ENCODE data around the gene CNTNAP2.
"Not testable (repeated sequence)": the region's sequence is repeated elsewhere in the genome, so short reads cannot be mapped to it uniquely, and the experiment has no call there.

CNTNAP2 gene

DNA sequence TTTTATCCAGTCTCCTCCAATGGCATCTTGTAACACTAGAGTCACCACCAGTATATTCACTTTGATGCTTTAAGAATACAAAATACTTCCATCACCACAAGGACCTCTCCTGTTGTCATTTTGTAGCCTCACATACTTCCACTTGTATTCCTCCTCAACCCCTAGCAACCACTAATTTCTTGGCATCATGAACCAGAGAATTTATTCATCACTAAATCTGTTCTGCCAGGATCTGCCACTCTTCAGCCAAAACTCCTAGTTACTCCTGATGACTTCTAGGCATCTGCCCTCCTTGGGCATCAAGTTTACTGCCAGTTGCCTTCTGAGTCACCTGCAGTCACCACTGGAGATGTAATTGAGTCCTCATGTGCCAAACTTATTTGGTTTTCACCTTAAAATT, 906.8 kb downstream of the CNTNAP2 start:
- no peak for DNase-seq (ENCODE audit: low spot score)

DNA sequence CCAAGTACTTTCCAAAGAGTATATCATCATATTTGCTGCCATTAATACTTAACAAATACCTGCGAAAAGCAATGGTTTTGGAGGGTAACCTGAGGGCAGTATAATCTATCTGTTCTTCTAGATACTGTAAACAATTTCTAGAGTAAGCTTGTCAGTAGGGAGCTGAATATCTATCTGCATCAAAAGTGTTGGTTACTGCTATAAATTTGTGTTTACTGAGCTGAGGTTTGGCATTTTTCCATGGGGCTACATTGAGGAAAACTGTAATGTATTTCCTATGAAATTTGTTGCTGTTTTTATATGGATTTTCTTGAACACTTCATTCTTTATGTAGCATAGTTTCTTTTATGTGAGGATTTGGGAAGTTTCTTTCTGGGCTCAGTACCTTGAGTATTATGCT, 913.4 kb downstream of the CNTNAP2 start:
- DNase-seq (ENCODE audit: low spot score), result no peak

DNA sequence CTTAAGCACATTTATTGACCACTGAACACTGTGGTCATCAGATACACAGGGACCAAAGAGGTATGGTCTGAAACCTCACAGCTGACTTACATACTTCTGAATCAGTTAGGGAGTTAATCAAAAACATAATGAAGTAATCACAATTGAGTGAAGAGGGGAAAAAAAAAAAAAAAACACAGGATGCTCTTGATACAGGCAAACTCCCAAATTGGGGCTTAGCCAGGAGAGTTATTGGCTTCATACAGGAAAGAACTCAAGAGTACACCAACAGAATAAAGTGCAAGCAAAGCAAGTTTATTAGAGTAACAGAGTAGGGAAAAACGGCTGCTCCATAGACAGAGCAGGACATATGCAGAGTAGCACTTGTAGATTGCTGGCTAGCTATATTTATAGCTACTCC, 917.0 kb downstream of the CNTNAP2 start:
- DNase-seq (ENCODE audit: low spot score), result no peak

DNA sequence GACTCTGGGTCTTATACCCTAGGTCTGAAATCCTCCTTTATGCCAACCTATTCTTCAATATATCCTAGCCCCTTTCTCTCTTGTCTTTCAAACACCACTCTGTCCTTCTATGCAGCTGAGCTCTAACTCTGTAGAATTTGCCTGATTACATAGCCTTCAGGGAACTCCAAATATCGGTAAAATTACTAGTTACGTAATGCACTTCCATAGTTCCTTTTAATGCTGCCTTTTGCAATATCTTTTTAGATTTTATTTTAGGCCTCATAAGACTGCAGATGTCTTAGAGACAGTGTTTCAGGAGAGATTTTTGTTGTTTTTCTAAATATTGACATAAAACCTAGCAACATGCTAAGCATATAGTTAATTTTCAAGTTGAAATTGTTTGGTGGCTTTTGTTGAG, 924.8 kb downstream of the CNTNAP2 start:
- no peak for DNase-seq (ENCODE audit: low spot score)

DNA sequence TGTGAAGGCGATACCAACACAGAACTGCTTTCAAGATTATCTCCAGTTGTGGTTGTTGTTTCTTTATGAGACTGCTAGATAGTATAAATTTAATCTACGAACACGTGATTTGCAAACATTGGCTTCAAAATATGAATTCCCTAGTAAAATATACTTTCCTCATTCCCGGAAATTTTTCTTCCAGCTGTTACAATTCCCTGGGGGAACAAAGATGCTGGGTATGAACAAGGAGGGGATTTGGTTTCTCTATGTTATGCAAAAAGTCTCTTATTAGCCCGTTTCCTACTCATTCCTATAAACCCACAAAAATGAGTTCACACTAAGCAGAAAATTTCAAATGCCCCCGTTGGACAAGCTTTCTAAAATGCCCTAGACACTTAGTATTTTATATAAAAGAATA, 928.3 kb downstream of the CNTNAP2 start:
- DNase-seq (ENCODE audit: low spot score), result no peak

DNA sequence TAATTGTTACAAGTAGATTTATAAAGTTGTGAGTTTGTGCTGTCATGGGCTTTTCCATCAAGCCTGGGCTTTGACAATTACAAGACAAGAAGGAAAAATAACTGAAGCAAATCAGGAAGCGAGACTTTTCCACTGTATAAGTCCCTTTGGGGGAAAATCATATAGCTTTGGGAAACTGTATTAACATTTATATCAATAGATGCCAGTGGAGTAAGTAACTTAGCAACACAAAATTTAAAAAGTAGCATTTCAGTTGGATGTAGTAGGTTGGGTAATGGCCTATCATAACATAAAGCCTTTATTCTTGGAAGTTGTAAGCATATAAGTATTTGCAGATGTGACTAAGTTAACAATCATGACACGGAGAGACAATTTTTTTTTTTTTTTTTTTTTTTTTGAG, 931.1 kb downstream of the CNTNAP2 start:
- no peak for DNase-seq (ENCODE audit: low spot score)

DNA sequence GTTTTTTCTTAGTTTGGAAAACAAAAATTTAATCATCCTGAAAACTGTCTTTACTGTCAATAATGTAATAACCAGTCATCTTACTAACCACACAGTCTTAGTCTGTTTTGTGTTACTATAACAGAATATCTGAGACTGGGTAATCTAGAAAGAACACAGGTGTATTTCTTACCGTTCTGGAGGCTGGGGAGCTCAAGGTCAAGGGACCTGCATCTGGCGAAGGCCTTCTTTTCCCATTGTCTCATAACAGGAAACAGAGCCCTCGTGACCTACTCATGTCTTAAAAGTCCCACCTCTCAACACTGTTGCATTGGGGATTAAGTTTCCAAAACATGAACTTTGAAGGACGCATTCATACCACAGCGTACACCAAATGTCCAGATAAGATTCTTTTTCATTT, 932.3 kb downstream of the CNTNAP2 start:
- DNase-seq (ENCODE audit: low spot score), result no peak

DNA sequence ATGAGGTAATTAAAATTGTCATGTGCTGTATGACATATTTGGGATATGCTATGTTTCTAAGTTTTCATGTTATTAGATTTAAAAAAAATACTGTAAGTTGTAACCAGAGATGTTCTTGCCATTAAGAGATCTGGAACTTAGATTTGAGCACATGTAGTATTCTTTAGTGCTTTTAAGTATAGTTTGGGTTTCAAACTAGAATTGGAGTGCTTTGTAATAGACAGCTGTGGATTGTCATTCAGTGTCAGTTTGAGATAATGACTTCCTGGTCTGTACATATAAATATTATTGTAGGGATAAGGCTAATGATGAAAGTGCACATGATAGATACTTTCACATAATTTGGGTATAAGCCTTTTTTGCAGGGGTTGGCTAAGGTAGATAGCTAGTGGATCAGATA, 936.2 kb downstream of the CNTNAP2 start:
- no peak for DNase-seq (ENCODE audit: low spot score)

DNA sequence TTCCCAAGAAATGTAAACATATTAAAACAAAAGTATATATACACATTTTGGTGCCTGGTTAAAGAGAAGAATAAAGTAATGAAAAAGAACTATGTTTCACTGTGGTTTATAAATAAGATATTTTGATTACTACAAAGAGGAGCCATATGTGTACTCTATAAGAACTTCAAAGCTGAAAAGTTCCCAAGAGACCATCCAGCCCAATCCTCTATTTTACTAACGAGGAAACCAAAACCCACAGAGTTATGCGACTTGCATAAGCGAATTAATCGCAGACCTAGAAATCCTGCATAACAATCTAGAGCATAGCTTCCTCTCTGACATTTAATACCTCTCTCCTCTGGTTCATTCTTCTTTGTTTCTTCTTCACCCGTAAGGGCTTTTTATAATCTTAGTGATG, 937.1 kb downstream of the CNTNAP2 start:
- DNase-seq (ENCODE audit: low spot score), result no peak

DNA sequence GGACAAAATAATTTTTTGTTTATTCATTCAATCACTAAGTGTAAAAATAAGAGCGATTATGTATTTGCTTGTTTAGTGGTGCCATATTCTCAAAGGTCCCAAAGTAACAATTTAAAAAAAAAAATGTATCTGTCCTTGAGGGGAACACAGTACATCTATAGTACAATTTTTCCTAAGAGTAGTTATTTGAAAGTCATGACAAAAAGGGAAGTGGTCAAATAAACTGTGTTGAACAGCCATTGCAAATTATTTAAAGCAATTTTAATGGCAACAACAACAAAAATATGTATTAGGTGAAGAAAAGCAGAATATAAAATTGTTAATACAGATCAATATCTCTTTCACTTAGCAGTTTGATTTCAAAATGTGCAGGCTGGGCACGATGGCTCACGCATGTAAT, 943.5 kb downstream of the CNTNAP2 start:
- DNase-seq (ENCODE audit: low spot score), result no peak

DNA sequence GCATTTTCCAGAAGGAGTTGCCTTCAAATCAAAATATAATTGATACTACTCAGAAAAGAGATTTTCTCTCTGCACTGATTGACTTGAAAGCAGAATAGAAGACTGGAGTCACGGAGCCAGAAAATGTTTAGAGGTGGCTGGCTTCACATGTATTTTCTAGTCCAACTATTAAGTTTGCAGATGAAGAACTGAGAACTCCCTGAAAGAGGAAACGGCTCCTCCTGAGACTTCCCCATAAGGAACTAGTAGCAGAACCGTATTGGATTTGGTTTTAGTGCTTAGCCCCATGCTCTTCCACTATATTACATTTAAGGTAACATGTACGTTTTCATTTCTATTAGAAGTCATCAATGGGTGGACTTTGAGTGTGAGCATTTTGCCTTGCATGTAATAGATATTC, 946.3 kb downstream of the CNTNAP2 start:
- DNase-seq (ENCODE audit: low spot score), result no peak

DNA sequence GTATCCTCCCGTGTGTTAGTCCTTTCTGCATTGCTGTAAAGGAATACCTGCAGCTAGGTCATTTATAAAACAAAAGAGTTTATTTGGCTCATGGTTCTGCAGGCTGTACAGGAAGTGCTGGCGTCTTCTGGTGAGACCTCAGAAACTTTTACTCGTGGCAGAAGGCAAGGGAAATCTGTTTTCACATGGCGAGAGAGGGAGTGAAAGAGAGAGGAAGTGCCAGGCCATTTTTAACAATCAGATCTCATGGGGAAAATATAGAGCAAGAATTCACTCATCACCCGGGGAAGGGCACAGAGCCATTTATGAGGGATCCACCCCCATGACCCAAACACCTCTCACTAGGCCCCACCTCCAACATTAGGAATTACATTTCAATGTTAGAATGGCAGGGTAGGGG, 952.2 kb downstream of the CNTNAP2 start:
- DNase-seq (ENCODE audit: low spot score), result no peak

DNA sequence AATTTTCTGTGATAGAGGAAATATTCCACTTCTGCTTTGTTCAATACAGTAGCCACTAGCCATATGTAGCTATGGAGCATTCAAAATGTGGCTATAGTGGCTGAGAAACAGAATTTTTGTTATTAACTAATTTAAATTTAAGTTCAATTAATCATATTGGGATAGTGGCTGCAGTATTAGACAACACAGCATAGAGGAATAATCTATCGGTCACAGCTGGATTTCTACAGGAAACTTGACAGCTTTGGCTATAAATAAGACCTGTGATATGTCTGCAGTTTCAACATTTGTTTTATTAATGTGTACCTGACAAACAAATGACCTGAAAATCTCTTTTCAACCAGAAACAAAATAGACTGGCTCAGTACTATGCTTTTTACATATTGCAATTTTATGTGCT, 953.2 kb downstream of the CNTNAP2 start:
- no peak for DNase-seq (ENCODE audit: low spot score)

DNA sequence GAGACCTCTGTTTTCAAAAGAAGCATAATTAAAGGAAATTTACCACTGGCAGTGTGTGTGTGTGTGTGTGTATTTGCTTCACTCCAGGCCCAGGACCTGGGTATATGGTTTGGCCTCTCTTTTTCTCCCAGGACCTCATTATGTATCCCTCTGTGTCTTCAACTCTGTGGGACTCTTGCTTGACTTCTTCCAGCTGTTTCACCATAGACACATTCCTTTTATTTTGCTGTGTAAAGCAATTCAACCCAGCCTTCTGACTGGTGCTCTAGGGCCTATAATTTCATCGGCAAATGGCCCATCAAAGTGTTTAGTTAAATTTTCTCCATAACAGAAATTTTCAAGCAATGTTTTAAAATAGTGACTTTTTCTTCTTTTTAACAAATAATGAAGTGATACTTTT, 954.3 kb downstream of the CNTNAP2 start:
- no peak for DNase-seq (ENCODE audit: low spot score)

DNA sequence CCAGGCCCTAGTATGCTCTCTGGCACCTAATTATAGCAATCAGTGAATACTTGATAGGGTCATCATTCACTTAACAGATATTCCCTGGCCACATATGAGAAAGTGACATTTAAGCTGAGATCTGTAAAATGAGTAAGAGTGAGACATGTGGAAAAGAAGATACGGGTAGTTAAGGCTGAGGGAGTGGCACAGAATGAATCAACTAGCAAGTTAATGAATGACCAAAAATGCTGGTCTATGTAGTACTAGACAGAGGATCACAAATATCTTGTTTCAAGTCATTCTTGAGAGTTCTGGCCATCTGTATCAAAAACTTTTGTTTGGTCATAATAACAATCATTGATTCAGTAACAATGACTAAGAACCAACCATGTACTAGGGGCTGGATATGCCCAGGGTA, 954.9 kb downstream of the CNTNAP2 start:
- no peak for DNase-seq (ENCODE audit: low spot score)

DNA sequence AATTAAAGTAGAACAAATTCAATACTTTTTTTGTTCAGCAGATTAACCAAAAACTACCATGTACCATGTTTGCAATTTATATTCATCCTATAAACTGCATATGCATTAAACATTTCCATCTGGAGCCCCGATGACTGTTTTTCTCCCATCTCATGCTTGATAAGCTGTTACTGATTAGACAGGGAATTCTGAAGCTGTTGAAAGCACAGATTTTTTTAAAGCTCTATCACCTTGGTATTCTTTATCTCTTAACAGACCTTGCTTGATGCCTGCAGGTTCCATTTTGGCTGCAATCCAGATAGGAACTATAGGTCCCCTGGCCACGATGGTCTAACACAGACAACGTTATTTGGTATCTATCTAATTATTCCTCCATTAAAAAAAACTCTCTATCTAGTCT, 961.7 kb downstream of the CNTNAP2 start:
- no peak for DNase-seq (ENCODE audit: low spot score)

DNA sequence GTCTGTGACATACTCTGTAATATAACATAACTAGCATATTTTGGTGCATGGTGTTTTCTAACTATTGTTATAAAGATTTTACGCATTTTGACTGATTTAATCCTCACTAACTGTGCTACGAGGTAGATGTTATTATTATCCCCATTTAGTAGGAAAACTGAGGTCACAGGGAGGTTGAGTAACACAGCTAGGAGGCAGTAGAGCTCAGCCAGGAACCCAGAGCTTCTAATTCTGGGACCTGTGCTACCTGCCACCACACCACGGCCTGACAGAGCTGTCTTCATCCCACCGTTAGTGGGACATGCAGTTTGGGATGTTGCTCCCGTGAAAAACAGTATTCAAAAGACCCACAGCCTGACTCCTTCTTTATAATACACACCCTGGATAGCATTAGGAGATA, 962.5 kb downstream of the CNTNAP2 start:
- DNase-seq (ENCODE audit: low spot score), result no peak

DNA sequence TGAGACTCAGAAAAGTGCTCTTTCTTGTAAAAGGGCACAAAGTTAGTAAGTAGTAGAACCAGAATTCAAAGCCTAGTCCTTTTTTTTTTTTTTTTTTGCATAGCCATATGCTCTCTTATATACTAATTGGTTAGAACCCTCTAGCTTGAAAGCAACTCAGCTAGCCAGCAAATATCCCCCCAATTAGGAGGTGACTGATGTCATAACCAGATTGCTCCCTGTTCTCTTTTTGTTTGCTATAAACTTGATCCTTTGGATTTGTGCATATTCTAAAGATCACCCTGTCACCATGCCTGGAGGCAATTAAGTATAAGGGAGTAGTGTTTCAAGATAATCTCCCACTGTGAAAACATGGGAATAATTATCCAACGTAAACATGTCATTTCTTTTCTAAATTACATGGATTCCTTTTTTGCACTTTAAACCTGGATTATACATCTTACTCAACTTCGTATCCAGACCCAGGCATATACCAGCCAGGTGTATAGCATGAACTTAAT, 963.4 kb downstream of the CNTNAP2 start:
- no peak for DNase-seq (ENCODE audit: low spot score)

DNA sequence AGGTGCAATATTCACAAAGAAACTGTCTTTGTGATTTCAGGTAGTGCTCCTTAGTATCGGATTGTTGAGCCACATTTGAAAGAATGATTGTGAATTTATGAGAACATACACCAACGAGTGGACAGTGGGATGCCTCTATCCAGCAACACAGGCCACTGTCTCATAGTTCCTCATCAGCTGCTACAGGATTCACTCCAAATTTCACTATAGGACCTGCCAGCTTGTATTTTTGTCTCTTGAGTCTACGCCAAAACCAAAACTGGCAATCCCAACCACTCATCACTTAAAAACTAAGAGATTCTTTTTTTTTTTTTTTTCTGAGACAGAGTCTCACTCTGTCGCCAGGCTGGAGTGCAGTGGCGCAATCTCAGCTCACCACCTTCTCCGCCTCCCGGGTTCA, 964.5 kb downstream of the CNTNAP2 start:
- no peak for DNase-seq (ENCODE audit: low spot score)

DNA sequence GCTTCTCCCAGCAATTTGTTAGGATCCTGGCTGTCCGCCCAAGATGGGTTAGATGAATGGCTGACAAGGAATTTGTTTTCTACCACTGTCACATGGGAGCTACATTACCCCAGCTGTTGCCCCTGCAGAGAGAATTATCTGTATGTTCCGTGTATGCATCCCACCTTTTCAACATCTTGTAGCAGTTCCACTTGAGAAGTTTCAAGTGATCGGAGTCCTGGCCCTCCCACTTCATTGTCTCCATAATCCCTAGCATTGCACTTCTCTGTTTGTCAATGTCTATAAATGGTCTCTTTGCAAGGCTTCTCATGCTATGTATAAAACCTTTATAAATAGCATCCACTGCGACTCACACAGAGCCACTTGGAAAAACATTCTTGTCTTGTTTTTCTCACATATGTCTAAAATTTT, 972.5 kb downstream of the CNTNAP2 start:
- no peak for DNase-seq (ENCODE audit: low spot score)

DNA sequence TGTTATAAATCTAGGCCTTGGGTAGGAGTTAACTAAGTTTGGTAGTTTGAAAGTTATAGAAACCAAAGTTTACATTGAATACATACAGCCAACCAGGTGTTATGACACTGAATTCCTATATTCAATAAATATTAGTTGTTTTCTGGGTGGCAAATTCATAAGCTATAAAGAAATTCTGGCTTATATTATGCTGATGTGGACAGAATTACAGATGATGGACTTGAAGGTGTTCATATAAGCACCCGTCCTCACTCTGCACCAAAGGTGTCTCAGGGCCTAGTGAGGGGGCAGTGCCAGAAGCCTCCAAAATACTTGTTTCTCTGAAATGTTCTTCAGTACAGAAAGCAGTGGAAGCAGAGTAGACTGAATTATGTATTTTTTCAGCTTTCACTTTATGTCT, 973.0 kb downstream of the CNTNAP2 start:
- DNase-seq (ENCODE audit: low spot score), result no peak

DNA sequence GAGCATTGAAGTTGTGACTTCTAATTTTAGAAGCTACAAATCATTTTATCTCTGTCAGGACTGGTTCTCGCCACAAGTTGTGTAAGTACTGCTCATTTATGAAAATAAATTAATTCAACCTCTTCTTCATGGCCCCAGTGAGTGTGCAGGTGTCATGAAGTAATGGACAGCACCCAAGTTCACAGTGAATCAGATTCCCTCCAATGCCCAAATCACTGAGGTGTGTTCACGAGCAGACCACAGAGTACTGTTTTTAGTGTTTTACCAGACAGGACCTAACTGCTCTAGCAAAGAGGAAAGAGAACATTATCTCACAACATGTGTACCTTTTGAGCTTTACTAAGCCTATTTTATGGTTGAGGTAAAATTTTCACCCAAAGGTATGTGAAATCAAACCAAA, 980.0 kb downstream of the CNTNAP2 start:
- DNase-seq (ENCODE audit: low spot score), result peak; percentile 87

DNA sequence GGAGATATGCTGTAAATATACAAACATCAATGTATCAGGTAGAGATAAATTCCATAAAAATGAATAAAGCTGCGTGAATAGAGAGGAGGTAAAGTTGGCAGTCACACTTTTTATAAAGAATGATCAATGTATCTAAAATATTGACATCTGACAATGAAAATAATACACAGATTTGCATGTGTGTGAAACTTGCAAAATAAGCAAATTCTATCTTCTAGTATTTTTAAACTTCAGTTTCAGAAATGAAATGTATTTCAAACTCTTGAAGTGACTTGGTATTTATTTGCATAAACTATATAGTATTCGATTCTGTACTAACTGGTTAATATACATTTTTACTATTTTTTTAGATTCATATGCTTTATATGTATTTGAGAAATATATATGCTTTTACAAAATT, 986.6 kb downstream of the CNTNAP2 start:
- DNase-seq (ENCODE audit: low spot score), result no peak

DNA sequence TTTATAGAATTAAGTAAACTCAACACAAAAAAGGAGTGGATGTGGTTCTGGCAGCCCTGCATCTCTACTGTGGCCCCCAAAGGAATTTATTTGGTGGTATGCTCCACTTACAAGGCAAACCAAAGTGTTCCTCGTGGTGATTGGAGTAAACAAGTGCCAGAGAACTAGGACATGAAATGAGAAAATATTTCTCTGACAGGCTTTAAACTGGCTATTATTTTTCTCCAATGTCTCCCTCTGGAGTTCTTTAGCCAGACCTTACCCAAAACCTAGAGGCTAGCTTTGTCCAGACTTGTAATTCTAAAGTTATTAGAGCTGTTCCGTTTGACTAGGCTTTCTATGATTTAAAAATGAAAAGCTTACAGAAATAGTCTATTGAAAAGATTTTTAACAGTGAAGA, 990.1 kb downstream of the CNTNAP2 start:
- no peak for DNase-seq (ENCODE audit: low spot score)

DNA sequence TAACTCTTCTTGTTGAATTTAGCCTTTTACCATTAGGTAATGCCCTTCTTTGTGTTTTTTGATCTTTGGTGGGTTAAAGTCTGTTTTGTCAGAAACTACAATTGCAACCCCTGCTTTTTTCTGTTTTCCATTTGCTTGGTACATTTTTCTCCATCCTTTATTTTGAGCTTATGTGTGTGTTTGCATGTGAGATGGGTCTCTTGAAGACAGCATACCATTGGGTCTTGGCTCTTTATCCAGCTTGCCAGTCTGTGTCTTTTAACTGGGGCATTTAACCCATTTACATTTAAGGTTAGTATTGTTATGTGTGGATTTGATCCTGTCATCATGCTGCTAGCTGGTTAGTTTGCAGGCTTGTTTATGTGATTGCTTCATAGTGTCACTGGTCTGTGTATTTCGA, 997.9 kb downstream of the CNTNAP2 start:
- not testable (repeated sequence) for DNase-seq (ENCODE audit: low spot score)

All from NAMALWA (cell line).